ENCODE results near the gene PXYLP1. TPM values are rescaled to one million over a fixed set of nuclear protein-coding genes. Genes with fewer than 3 reads are reported as not detected.

The PXYLP1 gene
- polyA plus RNA-seq, 1 donor from 2014 or later = 109 TPM

- no peaks in the 10 kb centered on the region for H3K27me3 ChIP-seq (ENCODE audit: insufficient read depth, low read depth, low read length)
- no peak overlapping the region for H3K27ac ChIP-seq (ENCODE audit: low read length)
- TF ChIP-seq TAF1 (IDR thresholded peaks at IDR 0.05; ENCODE audit: low read depth) (no peak), EZH2 (IDR thresholded peaks at IDR 0.05; ENCODE audit: borderline replicate concordance, insufficient read depth, low read length, poor library complexity, severe bottlenecking) (no peak), RAD21 (conservative IDR thresholded peaks at IDR 0.05) (no peak), REST (IDR thresholded peaks at IDR 0.05; ENCODE audit: borderline replicate concordance) (no peak), POLR2AphosphoS5 (IDR thresholded peaks at IDR 0.05) (no peak), EP300 (conservative IDR thresholded peaks at IDR 0.05; ENCODE audit: poor library complexity, severe bottlenecking) (no peak), CTCF (IDR thresholded peaks at IDR 0.05; ENCODE audit: poor library complexity, severe bottlenecking) (no peak), SMC3 (conservative IDR thresholded peaks at IDR 0.05; ENCODE audit: poor library complexity) (no peak), MXI1 (conservative IDR thresholded peaks at IDR 0.05; ENCODE audit: poor library complexity, severe bottlenecking) (no peak)
- no peak overlapping the region for H3K4me3 ChIP-seq (ENCODE audit: low read length)
- H3K4me2 ChIP-seq (ENCODE audit: low read length) = no peak overlapping the region
- no peaks in the 10 kb centered on the region for H3K9me3 ChIP-seq (ENCODE audit: low read length)
- no peaks in the 10 kb centered on the region for H3K36me3 ChIP-seq (ENCODE audit: insufficient read depth, low read length)
- no peaks in the 10 kb centered on the region for H3K9me2 ChIP-seq (ENCODE audit: insufficient read depth, low read length)
- H4K20me1 ChIP-seq (ENCODE audit: insufficient read depth) = no peaks in the 10 kb centered on the region
- H3F3A ChIP-seq (ENCODE audit: insufficient read depth, low read length, poor library complexity, severe bottlenecking) = no peaks in the 10 kb centered on the region
- no peak overlapping the region for H2AFZ ChIP-seq (ENCODE audit: low read depth, low read length)
- no peaks in the 10 kb centered on the region for H3K79me2 ChIP-seq (replicated peaks; ENCODE audit: insufficient read depth, low read length)
- no peak overlapping the region for H3K9ac ChIP-seq (ENCODE audit: low read length)
Measured at GRCh38 chr3:141333836-141334626, 102.4 kb downstream of the PXYLP1 start.

GRCh38 chr3:141334627-141335250 is 103.1 kb downstream of the PXYLP1 start:
- no peak overlapping the region for H3K9ac ChIP-seq (ENCODE audit: low read length)
- H3K27ac ChIP-seq (ENCODE audit: low read length) = no peak overlapping the region
- H3K9me3 ChIP-seq (ENCODE audit: low read length) = no peaks in the 10 kb centered on the region
- no peaks in the 10 kb centered on the region for H4K20me1 ChIP-seq (ENCODE audit: insufficient read depth)
- H3F3A ChIP-seq (ENCODE audit: insufficient read depth, low read length, poor library complexity, severe bottlenecking) = no peaks in the 10 kb centered on the region
- TF ChIP-seq MXI1 (conservative IDR thresholded peaks at IDR 0.05; ENCODE audit: poor library complexity, severe bottlenecking) (no peak), TAF1 (IDR thresholded peaks at IDR 0.05; ENCODE audit: low read depth) (no peak), SMC3 (conservative IDR thresholded peaks at IDR 0.05; ENCODE audit: poor library complexity) (no peak), RAD21 (conservative IDR thresholded peaks at IDR 0.05) (no peak), POLR2AphosphoS5 (IDR thresholded peaks at IDR 0.05) (no peak), REST (IDR thresholded peaks at IDR 0.05; ENCODE audit: borderline replicate concordance) (no peak), CTCF (IDR thresholded peaks at IDR 0.05; ENCODE audit: poor library complexity, severe bottlenecking) (no peak), EZH2 (IDR thresholded peaks at IDR 0.05; ENCODE audit: borderline replicate concordance, insufficient read depth, low read length, poor library complexity, severe bottlenecking) (no peak), EP300 (conservative IDR thresholded peaks at IDR 0.05; ENCODE audit: poor library complexity, severe bottlenecking) (no peak)
- H3K4me2 ChIP-seq (ENCODE audit: low read length) = no peak overlapping the region
- no peak overlapping the region for H2AFZ ChIP-seq (ENCODE audit: low read depth, low read length)
- no peak overlapping the region for H3K4me3 ChIP-seq (ENCODE audit: low read length)
- no peaks in the 10 kb centered on the region for H3K27me3 ChIP-seq (ENCODE audit: insufficient read depth, low read depth, low read length)
- H3K79me2 ChIP-seq (replicated peaks; ENCODE audit: insufficient read depth, low read length) = no peaks in the 10 kb centered on the region
- H3K9me2 ChIP-seq (ENCODE audit: insufficient read depth, low read length) = no peaks in the 10 kb centered on the region
- H3K36me3 ChIP-seq (ENCODE audit: insufficient read depth, low read length) = no peaks in the 10 kb centered on the region

All from neural cell (in vitro differentiated cells).